M059J (cell line): ENCODE data around the gene KRT86. TPM values are rescaled to one million over a fixed set of nuclear protein-coding genes. Genes with fewer than 3 reads are reported as not detected.

Source experiments
- DNase-seq: peaks from one replicate; pipeline ENCODE4 v3.0.0-alpha.2; 2012; ENCODE audit warnings: low read depth
- total RNA-seq: library from RNA; depleted of rRNA; stranded (reverse); fragments of >200 nt; shearing (Covaris generic); gene quantifications from 2 replicates; pipeline ENCODE4 v1.2.3, GENCODE V29; 2014

KRT86 gene
- total RNA-seq, 1 experiment from 2014 or later, result 8.1 TPM

DNA sequence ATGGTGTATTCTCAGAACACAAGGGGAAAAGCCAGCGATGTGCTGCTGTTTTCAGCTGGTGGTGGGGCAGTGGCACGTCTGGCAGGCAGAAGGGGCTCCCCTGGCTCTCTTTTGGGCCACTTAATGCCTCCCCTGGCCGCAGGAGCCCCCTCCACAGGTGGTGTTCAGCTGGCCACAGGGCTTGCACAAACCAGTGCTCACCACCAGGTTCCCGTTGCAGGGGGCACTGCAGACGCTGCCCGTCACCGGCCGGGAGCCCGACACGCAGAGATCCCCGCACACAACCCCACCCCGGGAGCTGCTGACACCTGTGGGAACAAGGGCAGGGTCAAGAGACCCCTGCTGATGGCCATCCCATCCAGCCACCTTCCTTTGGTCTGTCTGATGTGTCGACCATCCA is 40.1 kb downstream of the KRT86 start:
- DNase-seq, result no peak

- peak; percentile 13 for DNase-seq
Observed at GRCh38 chr12:52315721-52316120, 41.3 kb downstream of the KRT86 start.

DNA sequence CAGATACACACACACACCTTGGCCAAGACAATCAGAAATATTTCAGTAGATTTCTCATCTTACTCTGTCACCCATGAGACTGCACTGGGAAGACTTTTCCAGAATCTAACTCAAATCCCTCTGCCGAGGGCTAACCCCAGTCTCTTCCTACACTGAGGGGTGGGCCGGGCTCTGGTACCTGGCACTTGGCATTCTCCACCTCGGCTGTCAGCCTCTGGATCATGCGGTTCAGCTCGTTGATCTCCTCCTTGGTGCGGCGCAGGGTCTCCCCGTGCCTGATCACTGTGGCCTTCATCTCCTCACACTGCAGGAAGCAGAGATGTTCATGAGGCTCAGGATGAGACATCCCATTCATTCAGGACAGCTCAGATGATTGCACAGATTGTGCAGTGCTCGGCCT is 41.8 kb downstream of the KRT86 start:
- no peak for DNase-seq

DNA sequence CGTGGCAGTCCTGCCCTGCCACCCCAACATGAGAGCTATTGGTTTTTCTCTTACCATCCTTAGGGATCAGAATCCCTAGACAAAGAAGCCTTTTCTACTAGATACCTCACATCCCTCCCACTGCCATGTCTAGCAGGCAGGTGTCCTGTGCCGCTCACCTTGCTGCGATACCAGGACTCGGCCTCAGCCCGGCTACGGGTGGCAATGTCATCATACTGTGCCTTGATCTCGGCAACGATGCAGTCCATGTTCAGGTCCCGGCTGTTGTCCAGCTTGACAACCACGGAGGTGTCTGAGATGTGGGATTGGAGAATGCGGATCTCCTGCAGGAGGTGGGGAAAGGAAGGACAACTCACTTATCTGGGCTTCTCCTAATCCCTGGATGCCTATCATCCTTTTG is 42.3 kb downstream of the KRT86 start:
- DNase-seq, result no peak

DNA sequence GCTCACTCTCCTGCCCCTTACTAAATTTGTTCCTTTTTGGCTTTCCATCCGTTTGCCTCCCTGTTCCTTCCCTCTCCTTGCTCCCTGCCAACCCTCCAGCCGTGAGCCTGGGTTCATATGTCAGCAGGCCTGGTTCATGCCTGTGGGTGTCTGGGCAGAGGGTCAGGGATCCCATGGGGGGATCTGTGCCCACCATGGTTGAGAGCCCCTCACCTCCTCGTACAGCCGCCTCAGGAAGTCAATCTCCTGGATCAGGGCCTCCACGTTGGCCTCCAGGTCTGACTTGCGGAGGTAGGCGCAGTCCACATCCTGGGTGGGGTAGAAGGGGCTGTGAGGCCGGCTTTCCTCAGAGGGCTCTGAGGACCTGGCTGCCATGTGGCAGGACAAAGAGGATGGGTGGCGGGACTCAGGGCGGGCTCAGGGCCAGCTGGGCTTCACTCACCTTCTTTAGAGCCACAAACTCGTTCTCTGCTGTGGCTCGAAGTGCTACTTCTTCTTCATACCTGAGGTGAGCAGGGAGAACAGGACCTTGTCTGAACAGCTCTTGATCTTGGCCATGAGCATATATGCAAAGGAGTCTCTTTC is 43.1 kb downstream of the KRT86 start:
- DNase-seq, result no peak

DNA sequence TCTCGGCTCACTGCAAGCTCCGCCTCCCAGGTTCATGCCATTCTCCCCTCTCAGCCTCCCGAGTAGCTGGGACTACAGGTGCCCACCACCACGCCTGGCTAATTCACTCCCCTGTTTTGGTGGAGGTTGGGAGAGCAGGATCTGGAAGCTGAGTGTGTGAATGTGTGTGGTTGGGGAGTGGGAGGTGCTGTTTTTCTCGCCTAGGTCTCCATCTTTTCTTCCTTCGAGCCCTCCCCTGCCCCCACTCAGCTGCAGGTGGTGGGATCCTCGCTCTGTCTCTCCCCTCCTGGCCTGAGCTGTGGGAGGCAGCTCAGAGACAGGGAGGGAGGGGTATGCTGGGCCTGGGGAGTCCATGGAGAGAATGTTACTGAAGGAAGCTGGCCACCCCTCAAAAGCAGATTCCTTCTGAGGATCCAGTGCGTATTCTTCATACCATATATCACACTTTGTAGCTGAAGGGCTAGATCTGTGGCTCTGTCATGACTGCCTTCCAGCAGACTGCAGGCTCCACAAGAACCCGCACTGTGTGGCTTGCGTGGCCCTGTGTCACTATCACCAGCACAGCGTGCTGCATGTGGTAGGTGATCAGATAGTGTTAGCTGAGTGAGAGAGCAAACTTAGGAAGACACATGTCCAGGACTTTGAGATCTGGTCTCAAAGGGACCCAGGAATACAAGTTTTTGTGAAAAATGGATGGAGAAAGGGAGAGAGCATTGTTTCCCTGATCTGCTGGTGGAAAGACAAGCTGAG is 44.0 kb downstream of the KRT86 start:
- no peak for DNase-seq

GRCh38 chr12:52319097-52319496 is 44.7 kb downstream of the KRT86 start:
- DNase-seq, result peak; percentile 33

- DNase-seq, result no peak
Observed at GRCh38 chr12:52320784-52321400, 46.4 kb downstream of the KRT86 start, which contains the start of gene KRT83. KRT83 (minus strand) TSS chr12:52321398; CDS start chr12:52321335, 63 bp downstream.

- no peak for DNase-seq
Observed at GRCh38 chr12:52321418-52321817, 47.0 kb downstream of the KRT86 start.

- no peak for DNase-seq
Observed at GRCh38 chr12:52322069-52322468, 47.6 kb downstream of the KRT86 start.

DNA sequence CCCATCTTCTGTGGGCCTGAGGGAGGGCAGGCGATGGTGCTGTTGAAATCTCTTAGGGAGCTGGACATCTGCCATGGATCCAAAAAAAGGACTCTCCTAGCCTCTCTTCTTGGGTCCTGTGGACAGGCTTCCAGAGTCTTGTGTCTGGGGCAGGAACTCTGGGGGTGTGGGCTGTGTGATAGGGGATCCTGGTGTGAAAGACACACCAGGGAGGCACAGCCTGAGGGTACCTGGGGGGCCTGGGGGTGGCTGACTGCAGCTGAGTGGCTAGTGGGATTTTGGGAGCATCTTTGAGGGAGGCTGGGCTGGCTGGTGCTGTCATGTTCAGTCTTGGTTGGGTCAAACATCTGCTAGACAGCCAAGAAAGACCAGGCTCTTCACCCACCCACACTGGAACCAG is 48.6 kb downstream of the KRT86 start:
- DNase-seq, result no peak

- DNase-seq, result no peak
Observed at GRCh38 chr12:52323416-52324152, 49.1 kb downstream of the KRT86 start.

DNA sequence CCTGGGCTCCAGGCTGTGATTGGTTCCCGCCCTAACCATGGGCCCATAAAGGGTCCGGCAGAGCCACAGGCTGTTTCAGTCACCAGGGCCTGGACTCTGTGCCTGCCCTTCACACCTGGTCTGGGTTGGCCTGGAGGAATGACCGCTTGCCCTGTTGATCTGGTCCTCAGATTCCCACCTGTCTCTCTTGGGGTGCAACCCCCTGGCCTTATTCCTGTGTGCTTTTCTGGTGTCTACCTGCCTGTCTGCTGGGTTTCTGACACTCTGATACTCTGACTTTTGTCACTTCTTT is 49.7 kb downstream of the KRT86 start:
- no peak for DNase-seq

- peak; percentile 93 for DNase-seq
Observed at GRCh38 chr12:52327052-52327829, 52.8 kb downstream of the KRT86 start.

DNA sequence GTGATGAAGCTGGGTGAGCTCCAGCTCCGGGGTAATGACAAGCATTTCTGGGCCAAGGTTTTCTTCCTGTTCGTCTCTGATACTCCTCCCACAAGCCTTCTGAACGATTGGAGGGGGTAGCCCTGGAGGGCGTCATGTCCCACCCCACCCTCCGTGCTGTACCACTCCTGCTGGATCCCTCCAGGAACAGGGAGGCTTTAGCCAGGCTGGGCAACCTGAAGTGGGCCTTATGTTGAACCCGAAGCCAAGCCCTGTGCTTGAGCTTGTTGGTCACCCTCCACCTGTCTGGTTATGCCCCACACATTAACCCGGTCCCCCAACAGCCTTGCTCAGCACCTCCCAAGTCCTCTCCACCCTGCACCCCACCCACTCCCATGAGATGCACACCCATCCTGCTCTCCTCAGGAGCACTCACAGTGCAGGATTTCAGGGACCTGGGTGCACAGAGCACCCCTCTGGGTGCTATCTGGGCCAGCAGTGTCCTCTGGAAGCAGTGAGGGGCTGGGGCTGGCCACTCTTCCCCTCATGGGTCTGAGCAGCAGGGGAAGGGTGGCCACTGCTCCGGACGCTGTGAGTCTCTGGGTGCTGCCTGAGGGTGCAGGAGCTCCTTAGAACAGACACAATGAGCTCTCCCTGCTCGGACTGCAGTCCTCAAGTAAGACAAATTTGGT is 53.5 kb downstream of the KRT86 start:
- no peak for DNase-seq

DNA sequence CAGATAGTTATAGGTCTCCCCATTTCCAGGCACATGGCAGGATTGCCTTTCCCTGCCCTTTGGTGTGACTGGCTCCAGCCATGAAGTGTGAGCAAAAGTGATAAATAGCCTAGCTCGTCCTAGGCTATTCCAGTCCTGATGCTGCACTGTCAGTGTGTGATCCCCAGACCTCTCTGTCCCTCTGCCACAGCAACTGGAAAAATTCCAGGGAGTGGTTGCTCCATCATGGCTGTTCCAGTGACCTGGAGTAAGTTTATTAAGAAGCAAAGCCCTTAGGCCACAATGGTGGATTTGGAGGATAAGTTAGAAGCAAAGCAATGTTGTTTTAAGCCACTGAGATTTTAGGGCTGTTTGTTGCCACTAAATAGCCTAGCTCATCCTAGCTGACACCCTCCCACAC is 56.6 kb downstream of the KRT86 start:
- peak; percentile 49 for DNase-seq

- no peak for DNase-seq
Observed at GRCh38 chr12:52331833-52332232, 57.4 kb downstream of the KRT86 start.

DNA sequence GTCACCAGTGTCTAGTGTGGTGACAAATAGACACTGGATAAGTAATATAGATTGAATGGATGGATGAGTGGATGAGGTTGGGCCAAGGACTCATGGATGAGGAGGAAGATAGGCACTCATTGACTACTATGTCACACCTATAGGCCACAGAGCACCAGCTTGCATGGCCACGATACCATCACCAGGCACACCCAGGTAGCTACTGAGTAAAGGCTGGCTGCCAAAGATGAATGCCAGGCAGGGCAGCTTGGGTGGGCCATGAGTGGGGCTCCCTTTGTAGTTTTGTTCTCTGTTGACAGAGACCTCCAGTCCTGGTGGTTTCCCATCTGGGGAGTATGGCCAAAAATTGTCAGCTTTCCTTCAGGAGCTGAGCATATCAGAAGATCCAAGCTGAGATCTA is 57.9 kb downstream of the KRT86 start:
- DNase-seq, result no peak

DNA sequence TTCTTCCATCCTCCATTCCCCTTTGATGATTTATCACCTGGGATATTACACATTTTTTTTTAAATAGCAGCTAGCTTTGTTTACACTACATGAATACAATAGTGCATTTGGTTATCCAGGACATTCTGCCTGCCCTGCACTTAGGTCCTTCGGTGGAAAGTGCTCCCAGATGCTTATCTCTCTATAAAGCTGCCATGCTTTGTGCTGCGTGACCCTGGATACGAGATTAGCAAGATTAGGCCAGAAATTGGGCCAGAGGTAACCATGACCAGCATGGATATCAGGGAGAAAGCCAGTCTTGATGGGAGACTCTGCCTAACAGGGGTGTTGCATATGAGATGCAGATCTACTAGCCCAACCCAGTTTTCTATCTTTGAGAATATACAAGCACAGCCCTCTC is 58.9 kb downstream of the KRT86 start:
- DNase-seq, result peak; percentile 46

GRCh38 chr12:52334185-52334584 is 59.7 kb downstream of the KRT86 start:
- DNase-seq, result no peak

- DNase-seq, result no peak
Observed at GRCh38 chr12:52335598-52336262, 61.3 kb downstream of the KRT86 start.
